HCEC 1CT (cell line): Measurements from ENCODE around the gene KRTAP12-1.

Source experiments
- DNase-seq: peaks from one replicate; pipeline ENCODE4 v3.0.0-alpha.2; 2017

KRTAP12-1 gene

DNA sequence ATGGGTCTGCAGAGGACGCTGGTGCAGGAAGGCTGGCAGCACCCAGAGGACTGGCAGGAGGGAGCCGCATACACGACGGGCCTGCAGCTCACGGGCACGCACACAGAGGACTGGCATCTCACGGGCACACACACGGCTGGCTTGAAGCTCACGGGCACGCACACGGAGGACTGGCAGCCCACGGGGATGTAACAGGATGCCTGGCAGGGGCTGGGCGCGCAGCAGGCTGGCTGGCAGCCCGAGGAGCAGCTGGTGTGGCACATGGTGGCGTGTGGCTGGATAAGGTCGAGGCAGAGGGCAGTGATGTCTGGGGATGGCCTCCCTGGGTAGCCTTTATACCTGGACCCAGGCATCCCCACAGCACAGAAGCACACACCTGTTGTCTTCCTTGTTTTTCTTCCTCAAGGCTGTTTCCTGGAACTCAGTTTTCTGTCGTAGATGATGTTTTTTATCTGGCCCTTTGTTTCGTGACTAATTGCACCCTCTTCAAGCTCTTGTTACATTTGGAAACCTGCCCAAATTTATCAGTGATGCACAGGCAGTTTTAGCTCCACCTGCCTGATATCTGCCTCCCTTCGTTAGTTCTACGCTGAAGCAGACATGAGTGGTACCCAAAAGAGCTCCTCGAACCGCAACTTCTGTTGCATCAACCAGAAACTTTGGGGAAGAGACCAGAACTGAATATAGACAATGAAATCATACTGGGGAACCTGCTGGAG lies at the start of gene KRTAP12-1:
Gene KRTAP12-1 (minus strand): TSS at position 303 of the 719 bp plus-strand sequence. CDS start 40 bp downstream, at position 263.
- no peak for DNase-seq

GRCh38 chr21:44730951-44731579 lies 49.1 kb upstream of the KRTAP12-1 start:
- no peak for DNase-seq

GRCh38 chr21:44730028-44730395 lies 48.0 kb upstream of the KRTAP12-1 start:
- no peak for DNase-seq

- DNase-seq, result no peak
These were observed 47.5 kb upstream of the KRTAP12-1 start for GRCh38 chr21:44729336-44730027.

GRCh38 chr21:44728716-44729115 lies 46.8 kb upstream of the KRTAP12-1 start:
- DNase-seq, result no peak

GRCh38 chr21:44727757-44728156 lies 45.8 kb upstream of the KRTAP12-1 start:
- DNase-seq, result no peak

DNA sequence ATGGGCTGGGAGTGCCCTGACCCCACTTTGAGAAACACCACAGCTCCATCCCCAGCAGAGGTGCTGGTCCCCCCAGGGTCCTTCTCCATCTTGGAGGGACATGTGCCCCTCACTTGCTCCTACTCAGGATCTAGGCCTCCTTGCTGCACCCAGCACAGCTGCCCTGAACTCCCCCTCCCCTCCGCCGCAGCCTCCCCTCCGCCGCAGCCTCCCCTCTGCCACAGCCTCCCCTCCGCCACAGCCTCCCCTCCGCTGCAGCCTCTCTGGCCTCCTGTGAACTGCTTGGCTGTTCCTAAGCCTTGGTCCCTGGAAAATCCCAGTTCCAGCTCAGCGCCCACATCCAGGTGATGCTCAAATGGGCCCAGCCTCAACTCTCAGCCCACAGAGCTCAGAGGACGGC lies 45.4 kb upstream of the KRTAP12-1 start:
- no peak for DNase-seq

- DNase-seq, result no peak
These were observed 44.9 kb upstream of the KRTAP12-1 start for GRCh38 chr21:44726826-44727225.

- DNase-seq, result no peak
These were observed 43.0 kb upstream of the KRTAP12-1 start for GRCh38 chr21:44724926-44725325.

DNA sequence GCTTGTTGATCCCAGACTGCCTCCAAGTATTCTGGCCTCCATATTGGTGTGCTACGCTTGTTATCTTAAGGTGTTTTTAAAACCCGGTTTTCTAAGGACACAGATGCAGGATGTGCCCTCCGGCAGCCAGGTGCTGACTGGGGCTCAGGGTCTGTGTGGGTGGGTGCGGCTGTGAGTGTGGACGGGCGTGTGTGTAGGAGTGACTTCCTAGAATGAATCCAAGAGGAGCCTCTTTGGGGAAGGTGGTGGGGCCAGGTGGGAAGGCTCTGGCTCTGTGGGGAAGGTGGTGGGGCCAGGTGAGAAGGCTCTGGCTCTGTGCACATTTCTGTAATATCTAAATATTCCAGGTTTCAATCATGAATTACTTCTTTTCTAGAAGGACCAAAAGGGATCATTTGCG lies 42.2 kb upstream of the KRTAP12-1 start:
- no peak for DNase-seq

DNA sequence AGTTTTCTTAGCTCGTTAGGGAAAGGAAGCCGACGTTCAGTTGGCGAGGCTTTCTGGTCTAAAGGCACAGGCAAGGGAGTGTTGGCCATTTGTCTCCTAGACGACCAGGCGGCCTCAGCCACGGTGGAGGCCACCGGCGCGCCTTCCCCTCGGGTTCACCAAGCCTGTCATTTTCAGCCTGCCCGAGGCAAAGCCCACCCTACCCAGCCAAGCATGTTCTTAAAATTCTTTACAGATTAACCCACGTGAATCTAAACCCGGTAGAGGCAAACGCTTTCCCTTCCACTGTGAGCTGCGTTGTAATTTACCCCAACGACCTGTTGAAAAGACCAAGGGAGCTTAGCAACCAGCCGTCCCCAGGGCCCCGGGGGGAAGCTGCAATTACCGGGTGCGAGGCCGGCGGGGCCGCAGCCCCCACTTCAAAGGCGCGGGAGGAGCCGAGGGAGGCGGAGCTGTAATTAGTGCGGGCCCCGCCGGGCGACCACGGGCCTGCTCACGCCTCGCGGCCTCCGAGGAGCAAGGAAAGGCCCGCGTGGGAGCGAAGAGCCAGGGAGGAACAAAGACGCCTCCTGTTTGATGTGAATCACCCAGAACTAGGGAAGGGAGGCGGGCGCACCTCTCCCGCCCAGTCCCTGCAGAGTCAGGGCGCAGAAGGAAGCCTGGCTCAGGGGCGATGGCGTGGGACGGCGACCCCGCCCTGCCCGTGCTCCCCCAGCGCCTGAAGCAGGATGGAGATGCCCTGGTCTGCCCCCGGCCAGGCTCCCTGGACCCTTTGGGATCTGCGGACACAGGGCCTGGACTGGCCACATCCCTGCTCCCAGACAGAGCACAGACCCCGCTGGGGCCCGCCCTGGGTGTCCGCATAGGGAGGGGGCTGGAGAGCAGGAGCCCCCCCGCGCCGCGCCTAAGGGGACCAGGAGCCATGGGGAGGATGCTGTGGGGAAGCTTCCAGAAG lies 41.5 kb upstream of the KRTAP12-1 start:
- DNase-seq, result no peak

DNA sequence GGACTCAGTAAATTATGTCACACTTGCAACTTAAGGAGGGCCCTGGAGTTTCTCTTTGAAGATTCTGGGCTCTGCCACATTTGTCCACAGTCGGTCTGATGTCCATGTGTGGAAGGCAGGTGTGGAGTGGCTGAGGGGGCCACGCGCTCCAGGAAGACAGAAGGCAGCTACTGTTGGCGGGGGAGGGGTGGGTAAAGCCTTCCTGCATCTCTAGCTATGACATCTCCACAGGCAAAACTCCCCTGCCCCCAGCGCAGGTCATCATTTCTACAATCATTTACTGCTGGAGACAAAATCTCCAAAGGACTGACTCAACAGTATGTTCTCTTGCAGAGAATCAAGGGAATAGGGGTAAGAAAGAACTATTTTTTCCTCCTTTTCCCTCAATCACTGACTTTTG lies 40.8 kb upstream of the KRTAP12-1 start:
- no peak for DNase-seq

- no peak for DNase-seq
These were observed 38.2 kb upstream of the KRTAP12-1 start for GRCh38 chr21:44720170-44720569.

DNA sequence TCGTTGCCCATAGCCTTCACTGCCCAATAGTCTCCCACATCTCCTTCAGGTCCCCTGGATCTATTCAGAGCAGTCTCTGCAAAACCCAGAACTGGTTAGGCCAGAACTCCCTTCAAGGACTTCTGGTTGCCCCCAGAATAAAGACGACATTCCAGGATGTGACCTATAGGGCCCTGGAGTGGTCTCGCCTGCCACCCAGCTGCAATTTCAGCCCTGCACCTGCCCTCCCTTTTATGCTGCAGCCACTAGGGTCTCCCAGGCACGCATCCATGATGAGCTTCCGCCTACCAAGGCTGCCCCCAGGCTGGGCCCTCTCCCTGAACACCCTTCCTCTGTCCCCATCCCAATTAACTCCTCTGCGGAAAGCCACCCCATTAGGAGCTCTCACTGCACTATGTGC lies 36.6 kb upstream of the KRTAP12-1 start:
- no peak for DNase-seq

- no peak for DNase-seq
These were observed 36.1 kb upstream of the KRTAP12-1 start for GRCh38 chr21:44718093-44718492.

DNA sequence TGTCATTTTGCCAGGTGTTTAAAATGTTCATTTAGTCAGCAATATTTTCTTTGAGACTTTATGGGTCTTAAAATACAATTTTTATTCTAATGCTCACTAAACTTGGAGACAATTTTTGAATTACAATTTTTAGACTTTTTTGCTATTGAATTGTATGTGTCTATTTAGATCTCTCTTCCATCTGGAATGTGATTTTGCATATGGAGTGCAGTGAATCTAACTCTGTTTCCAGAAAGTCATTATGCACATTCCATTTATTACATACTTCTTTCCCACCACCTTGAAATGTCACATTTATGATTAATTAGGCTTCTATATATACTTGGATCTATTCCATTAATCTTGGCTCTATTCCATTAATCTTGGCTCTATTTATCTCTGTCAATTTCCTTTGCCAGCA lies 35.0 kb upstream of the KRTAP12-1 start:
- no peak for DNase-seq

DNA sequence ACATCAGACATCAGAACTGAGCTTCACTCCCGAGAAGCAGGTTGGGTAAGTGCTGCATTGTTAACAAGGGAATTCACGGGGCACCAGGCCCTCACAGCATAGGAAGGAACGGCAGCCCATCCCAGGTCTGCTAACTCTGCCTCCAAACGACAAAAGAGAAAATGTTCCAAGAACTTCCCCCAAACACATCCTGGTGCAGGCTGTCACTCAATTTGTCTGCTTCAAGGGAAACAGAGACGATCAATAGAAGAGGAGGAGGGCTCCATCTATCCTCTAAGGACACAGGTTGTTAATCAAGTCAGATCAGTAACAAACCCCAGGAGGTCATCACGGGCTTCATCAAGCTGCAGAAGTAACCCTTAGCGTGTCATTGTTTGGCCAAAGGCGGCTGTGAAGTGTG lies 32.9 kb upstream of the KRTAP12-1 start:
- DNase-seq, result no peak

GRCh38 chr21:44713846-44714245 lies 31.9 kb upstream of the KRTAP12-1 start:
- DNase-seq, result no peak

DNA sequence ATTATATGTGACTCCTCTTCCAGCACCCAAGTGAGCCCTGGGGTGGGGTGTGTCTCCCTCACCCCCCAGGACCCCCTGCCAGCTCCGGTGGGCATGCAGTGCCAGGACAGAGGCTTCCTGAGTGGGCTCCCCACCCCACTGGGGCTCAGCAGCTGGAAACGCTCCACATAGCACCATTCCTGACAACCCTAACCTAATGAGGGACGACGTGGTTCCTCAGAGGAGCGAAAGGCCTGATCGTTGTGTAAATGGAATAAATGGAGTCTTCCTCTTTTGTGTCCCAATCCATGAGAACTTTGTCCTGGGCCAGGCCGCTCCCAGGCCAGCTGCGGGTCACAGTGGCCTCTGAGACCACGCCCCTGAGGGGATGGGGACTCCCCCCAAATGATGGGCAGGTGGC lies 31.2 kb upstream of the KRTAP12-1 start:
- DNase-seq, result no peak

- no peak for DNase-seq
These were observed 30.5 kb upstream of the KRTAP12-1 start for GRCh38 chr21:44712203-44713028.

GRCh38 chr21:44711327-44712202 lies 29.6 kb upstream of the KRTAP12-1 start, which contains the start of gene TSPEAR:
TSS of gene TSPEAR (minus strand) at chr21:44711572. CDS start at chr21:44711514, 58 bp downstream.
- no peak for DNase-seq
